ENCODE measurements around the gene VSX2. TPM values are rescaled to one million over a fixed set of nuclear protein-coding genes. Genes with fewer than 3 reads are reported as not detected.

Gene VSX2
- total and polyA plus RNA-seq, 8 donors = not detected

- Histone ChIP-seq H3K27ac (peak within 1 kb of the TSS; percentile 33 to 77 (median 68)), H3K36me3 (no peaks in the 10 kb centered on the region), H3K4me3 (peak within 1 kb of the TSS; percentile 75 to 97 (median 93)), H3K4me1 (peaks cover 0 to 10% (median 5%) of the 10 kb centered on the region in 3 donors), H3K27me3 (no peaks in the 10 kb centered on the region), H3K9me3 (no peaks in the 10 kb centered on the region)
- TF ChIP-seq CTCF (IDR thresholded peaks at IDR 0.05) = peak in 1 of 4 donors; percentile 12
- intact Hi-C loops (cut with DNase I) = no loop called here
- WGBS, 2 donors = 10% methylated on average over 54 to 61 of the region's 61 CpGs
- DNase-seq (peak; percentile 91 to 97 (median 93)), FAIRE-seq (no peak), ATAC-seq (peak; percentile 99 to 100 (median 100))
Observed at GRCh38 chr14:74302634-74303569, 63.7 kb downstream of the VSX2 start, which contains the start of gene ABCD4. TSS of gene ABCD4 (minus strand) at chr14:74302934. CDS start at chr14:74302912, 22 bp downstream.

GRCh38 chr14:74308695-74309094 is 69.4 kb downstream of the VSX2 start:
- ATAC-seq (no peak), FAIRE-seq (no peak), DNase-seq (no peak)

GRCh38 chr14:74309125-74310022 is 70.1 kb downstream of the VSX2 start:
- no peaks in the 10 kb centered on the region for H3K4me1 ChIP-seq
- no peaks in the 10 kb centered on the region for H3K36me3 ChIP-seq
- H3K27me3 ChIP-seq = no peaks in the 10 kb centered on the region
- DNase-seq (no peak), ATAC-seq (no peak), FAIRE-seq (no peak)
- no peaks in the 10 kb centered on the region for H3K9me3 ChIP-seq
- WGBS, 2 donors = 63 to 67% methylated on average over 8 of the region's 8 CpGs
- TF ChIP-seq CTCF (IDR thresholded peaks at IDR 0.05) = no peak
- no peak overlapping the region for H3K4me3 ChIP-seq
- intact Hi-C loops (cut with DNase I) = no loop called here
- no peak overlapping the region for H3K27ac ChIP-seq

More at GRCh38 chr14:74308695-74309094, 69.4 kb downstream of the VSX2 start:
- no peaks in the 10 kb centered on the region for H3K36me3 ChIP-seq
- no peaks in the 10 kb centered on the region for H3K4me1 ChIP-seq
- no peaks in the 10 kb centered on the region for H3K27me3 ChIP-seq
- no peak for TF ChIP-seq CTCF (IDR thresholded peaks at IDR 0.05)
- H3K27ac ChIP-seq = no peak overlapping the region
- no peak overlapping the region for H3K4me3 ChIP-seq
- WGBS, 2 donors = 59 to 62% methylated on average over 5 of the region's 5 CpGs
- H3K9me3 ChIP-seq = no peaks in the 10 kb centered on the region
- intact Hi-C loops (cut with DNase I) = no loop called here

- Histone ChIP-seq H3K9me3 (no peaks in the 10 kb centered on the region), H3K36me3 (no peaks in the 10 kb centered on the region), H3K27ac (no peak overlapping the region), H3K4me3 (no peak overlapping the region), H3K4me1 (no peaks in the 10 kb centered on the region), H3K27me3 (no peaks in the 10 kb centered on the region)
- 54 to 68% methylated on average over 2 of the region's 2 CpGs for WGBS, 2 donors
- no peak for FAIRE-seq
- TF ChIP-seq CTCF (IDR thresholded peaks at IDR 0.05) = no peak
- no peak for ATAC-seq
- DNase-seq = no peak
- intact Hi-C loops (cut with DNase I) = no loop called here
Observed at GRCh38 chr14:74312161-74312560, 72.9 kb downstream of the VSX2 start.

Other genes starting within 250 kb of the VSX2 start
- gene ENTPD5, start 220.2 kb upstream of the VSX2 start, total RNA-seq = 1 to 10 TPM; 3.6 to 7.4 (median 5.6) TPM
- 1 to 10 TPM; 2.7 to 3.1 TPM for gene ENTPD5, start 220.2 kb upstream of the VSX2 start, polyA plus RNA-seq
- gene BBOF1, start 220.1 kb upstream of the VSX2 start, total RNA-seq = 1 to 10 TPM; 1.0 to 2.3 (median 1.9) TPM
- gene BBOF1, start 220.1 kb upstream of the VSX2 start, polyA plus RNA-seq = 1 to 10 TPM; 2.5 to 4.6 TPM
- gene ALDH6A1, start 155.0 kb upstream of the VSX2 start, total RNA-seq = 10 to 100 TPM; 11.3 to 36.1 (median 19.4) TPM
- gene ALDH6A1, start 155.0 kb upstream of the VSX2 start, polyA plus RNA-seq = 1 to 10 TPM; 5.6 to 6.5 TPM
- gene LIN52, start 154.5 kb upstream of the VSX2 start, total RNA-seq = 1 to 10 TPM; 1.6 to 4.3 (median 2.7) TPM
- gene LIN52, start 154.5 kb upstream of the VSX2 start, polyA plus RNA-seq = 1 to 10 TPM; 3.8 to 4.6 TPM
- gene ABCD4, start 63.5 kb downstream of the VSX2 start, total RNA-seq = 10 to 100 TPM; 15.5 to 36.9 (median 18.3) TPM
- gene ABCD4, start 63.5 kb downstream of the VSX2 start, polyA plus RNA-seq = 10 to 100 TPM; 54.7 to 68.1 TPM
- gene VRTN, start 109.0 kb downstream of the VSX2 start, total RNA-seq = under 1 TPM in 2 of 6 donors, not detected in 4; 0.12 to 0.16 TPM
- under 1 TPM in 1 of 2 donors, not detected in 1; 0.05 TPM for gene VRTN, start 109.0 kb downstream of the VSX2 start, polyA plus RNA-seq
- under 1 TPM in 2 of 6 donors, not detected in 4; 0.26 to 0.28 TPM for gene SYNDIG1L, start 186.8 kb downstream of the VSX2 start, total RNA-seq
- gene SYNDIG1L, start 186.8 kb downstream of the VSX2 start, polyA plus RNA-seq = 1 to 10 TPM in 1 of 2 donors, under 1 TPM in 1; 0.23 to 2.5 TPM

All from pancreas (tissue), 10 donors.